ENCODE data around the gene RBM19.

GRCh38 chr12:113862590-113863454 is 103.3 kb downstream of the RBM19 start:
- TF ChIP-seq CTCF (IDR thresholded peaks at IDR 0.05 in 8 of 11, conservative IDR thresholded peaks at IDR 0.05 in 3 of 11) (no peak), POLR2A (IDR thresholded peaks at IDR 0.05) (no peak), POLR2AphosphoS5 (IDR thresholded peaks at IDR 0.05) (no peak)
